Measurements from ENCODE around the gene C19orf53.

C19orf53 gene

DNA sequence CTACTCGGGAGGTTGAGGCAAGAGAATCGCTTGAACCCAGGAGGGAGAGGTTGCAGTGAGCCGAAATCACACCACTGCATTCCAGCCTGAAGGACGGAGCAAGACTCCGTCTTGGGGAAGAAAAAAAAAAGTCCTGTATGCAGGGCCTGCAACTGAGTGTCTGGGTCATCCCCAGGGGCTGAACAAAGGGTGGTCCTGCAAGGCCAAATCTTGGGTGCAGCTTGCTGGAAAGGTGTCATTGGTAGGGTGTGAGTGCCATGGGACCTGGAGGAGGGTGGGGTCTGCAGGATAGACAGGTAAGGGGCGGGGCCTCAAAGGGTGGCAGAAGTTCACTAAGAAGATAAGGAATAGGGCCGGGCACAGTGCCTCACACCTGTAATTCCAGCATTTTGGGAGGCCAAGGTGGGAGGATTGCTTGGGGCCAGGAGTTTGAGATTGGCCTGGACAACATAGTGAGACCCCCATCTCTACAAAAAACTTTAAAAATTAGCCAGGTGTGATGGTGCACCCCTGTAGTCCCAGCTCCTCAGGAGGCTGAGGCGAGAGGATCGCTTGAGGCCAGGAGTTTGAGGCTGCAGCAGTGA lies 52.5 kb downstream of the C19orf53 start:
- TF ChIP-seq, protein P1, sequence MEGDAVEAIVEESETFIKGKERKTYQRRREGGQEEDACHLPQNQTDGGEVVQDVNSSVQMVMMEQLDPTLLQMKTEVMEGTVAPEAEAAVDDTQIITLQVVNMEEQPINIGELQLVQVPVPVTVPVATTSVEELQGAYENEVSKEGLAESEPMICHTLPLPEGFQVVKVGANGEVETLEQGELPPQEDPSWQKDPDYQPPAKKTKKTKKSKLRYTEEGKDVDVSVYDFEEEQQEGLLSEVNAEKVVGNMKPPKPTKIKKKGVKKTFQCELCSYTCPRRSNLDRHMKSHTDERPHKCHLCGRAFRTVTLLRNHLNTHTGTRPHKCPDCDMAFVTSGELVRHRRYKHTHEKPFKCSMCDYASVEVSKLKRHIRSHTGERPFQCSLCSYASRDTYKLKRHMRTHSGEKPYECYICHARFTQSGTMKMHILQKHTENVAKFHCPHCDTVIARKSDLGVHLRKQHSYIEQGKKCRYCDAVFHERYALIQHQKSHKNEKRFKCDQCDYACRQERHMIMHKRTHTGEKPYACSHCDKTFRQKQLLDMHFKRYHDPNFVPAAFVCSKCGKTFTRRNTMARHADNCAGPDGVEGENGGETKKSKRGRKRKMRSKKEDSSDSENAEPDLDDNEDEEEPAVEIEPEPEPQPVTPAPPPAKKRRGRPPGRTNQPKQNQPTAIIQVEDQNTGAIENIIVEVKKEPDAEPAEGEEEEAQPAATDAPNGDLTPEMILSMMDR (IDR thresholded peaks at IDR 0.05; ENCODE audit: control extremely low read depth, extremely low read depth, low read depth, missing control alignments) = no peak
- ChIA-PET POLR2A (no interaction called here), CTCF (interaction anchor here (2.0 to 3.9 kb wide), 2 partner anchors 9 to 43 kb away, joined by 6 to 15 read pairs; no protein-coding TSS in a partner anchor)
- no peak for DNase-seq (ENCODE audit: extremely low spot score)

DNA sequence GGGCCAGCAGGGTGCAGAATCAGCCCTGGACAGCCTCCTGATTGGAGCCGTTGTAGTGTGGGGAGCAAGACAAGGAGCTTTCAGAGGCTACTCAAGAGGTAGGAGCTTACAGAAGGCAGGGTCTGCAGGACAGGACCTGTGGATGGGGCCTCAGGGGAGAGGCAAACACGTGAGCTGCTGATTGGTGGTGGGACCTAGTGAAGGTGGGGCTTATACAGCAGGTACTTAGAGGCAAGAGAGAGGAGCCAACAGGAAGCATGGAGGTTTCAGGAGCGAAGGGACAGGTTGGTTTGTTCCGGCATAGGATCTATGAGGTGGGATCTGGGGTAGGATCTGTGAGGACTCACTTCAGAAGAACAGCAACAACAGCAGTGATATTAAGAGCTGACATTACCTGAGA lies 53.4 kb downstream of the C19orf53 start:
- CTCF ChIA-PET = interaction anchor here (2.0 to 3.9 kb wide), 2 partner anchors 8 to 44 kb away, joined by 6 to 15 read pairs; no protein-coding TSS in a partner anchor
- TF ChIP-seq, protein P1 (IDR thresholded peaks at IDR 0.05; ENCODE audit: control extremely low read depth, extremely low read depth, low read depth, missing control alignments) = no peak
- POLR2A ChIA-PET = no interaction called here
- DNase-seq (ENCODE audit: extremely low spot score) = no peak

All from GM10248 (cell line).